H9 (cell line): ENCODE measurements around the gene ANKRD36B. TPM values are rescaled to one million over a fixed set of nuclear protein-coding genes. Genes with fewer than 3 reads are reported as not detected.
"Not testable (repeated sequence)": the region's sequence is repeated elsewhere in the genome, so short reads cannot be mapped to it uniquely, and the experiment has no call there.

Source experiments
- DNase-seq: peaks from one replicate; pipeline ENCODE4 v3.0.0-alpha.2; 2017
- H2AFZ ChIP-seq: one replicate; pipeline ENCODE4 v1.6.1; 2013; ENCODE audit warnings: mild to moderate bottlenecking, low read length, control low read depth, moderate library complexity
- H2AK5ac ChIP-seq: 2 replicates; pipeline ENCODE4 v1.6.1; 2013; ENCODE audit warnings: low read length, control low read depth, mixed read lengths; ENCODE audit not compliant: insufficient read length
- H2BK120ac ChIP-seq: one replicate; pipeline ENCODE4 v1.6.1; 2013; ENCODE audit warnings: low read depth, mild to moderate bottlenecking, low read length, control low read depth, inconsistent platforms; ENCODE audit not compliant: poor library complexity, severe bottlenecking
- H2BK12ac ChIP-seq: 2 replicates; pipeline ENCODE4 v1.6.1; 2013; ENCODE audit warnings: low read length, control low read depth, mixed read lengths, low read depth; ENCODE audit not compliant: insufficient read length
- H2BK15ac ChIP-seq: 2 replicates; pipeline ENCODE4 v1.6.1; 2013; ENCODE audit warnings: low read depth, low read length, control low read depth
- H2BK20ac ChIP-seq: one replicate; pipeline ENCODE4 v1.6.1; 2013; ENCODE audit warnings: low read depth, mild to moderate bottlenecking, low read length, control low read depth, inconsistent platforms; ENCODE audit not compliant: poor library complexity, severe bottlenecking
- H2BK5ac ChIP-seq: 2 replicates; pipeline ENCODE4 v1.6.1; 2013; ENCODE audit warnings: low read length, control low read depth, mixed read lengths; ENCODE audit not compliant: insufficient read length
- H3K14ac ChIP-seq: 2 replicates; pipeline ENCODE4 v1.6.1; 2013; ENCODE audit warnings: low read length, control low read depth; ENCODE audit not compliant: insufficient read depth
- H3K18ac ChIP-seq: 2 replicates; pipeline ENCODE4 v1.6.1; 2013; ENCODE audit warnings: low read depth, mild to moderate bottlenecking, mixed read lengths, low read length, control low read depth; ENCODE audit not compliant: insufficient read length
- H3K23ac ChIP-seq: 2 replicates; pipeline ENCODE4 v1.6.1; 2013; ENCODE audit warnings: low read length, control low read depth, mixed read lengths, low read depth; ENCODE audit not compliant: insufficient read length
- H3K23me2 ChIP-seq: 2 replicates; pipeline ENCODE4 v1.6.1; 2013; ENCODE audit warnings: low read depth, mild to moderate bottlenecking, mixed read lengths, low read length, control low read depth; ENCODE audit not compliant: insufficient read length, poor library complexity, severe bottlenecking
- H3K27ac ChIP-seq: 2 replicates; pipeline ENCODE4 v1.5.1; 2013; ENCODE audit warnings: low read length, control low read depth, mixed read lengths, low read depth; ENCODE audit not compliant: insufficient read length
- H3K27me3 ChIP-seq: 2 replicates; pipeline ENCODE4 v1.6.1; 2013; ENCODE audit warnings: low read length, control low read depth, inconsistent platforms; ENCODE audit not compliant: insufficient read depth
- H3K4ac ChIP-seq: 2 replicates; pipeline ENCODE4 v1.6.1; 2013; ENCODE audit warnings: low read depth, mild to moderate bottlenecking, control low read depth, inconsistent platforms, low read length, moderate library complexity
- H3K4me1 ChIP-seq: 2 replicates; pipeline ENCODE4 v1.6.1; 2013; ENCODE audit warnings: low read length, control low read depth, inconsistent platforms; ENCODE audit not compliant: insufficient read depth
- H3K4me2 ChIP-seq: 2 replicates; pipeline ENCODE4 v1.6.1; 2013; ENCODE audit warnings: low read length, control low read depth, mixed read lengths; ENCODE audit not compliant: insufficient read length, insufficient read depth
- H3K56ac ChIP-seq: 2 replicates; pipeline ENCODE4 v1.6.1; 2013; ENCODE audit warnings: low read depth, mild to moderate bottlenecking, mixed read lengths, low read length, control low read depth; ENCODE audit not compliant: insufficient read length
- H3K79me1 ChIP-seq: 2 replicates; pipeline ENCODE4 v1.6.1; 2013; ENCODE audit warnings: low read depth, mild to moderate bottlenecking, moderate library complexity, low read length, control low read depth, inconsistent platforms; ENCODE audit not compliant: insufficient read depth, poor library complexity, severe bottlenecking
- H3K79me2 ChIP-seq: 2 replicates; pipeline ENCODE4 v1.6.1; 2013; ENCODE audit warnings: low read length, control low read depth, inconsistent platforms; ENCODE audit not compliant: insufficient read depth
- H3K9ac ChIP-seq: 2 replicates; pipeline ENCODE4 v1.6.1; 2013; ENCODE audit warnings: low read length, control low read depth, mixed read lengths; ENCODE audit not compliant: insufficient read length; ENCODE audit errors: extremely low read depth
- H3K9me3 ChIP-seq: one replicate; pipeline ENCODE4 v1.6.1; 2013; ENCODE audit warnings: low read depth, low read length, inconsistent platforms; ENCODE audit not compliant: control insufficient read depth
- H3T11ph ChIP-seq: one replicate; pipeline ENCODE4 v1.6.1; 2013; ENCODE audit warnings: mild to moderate bottlenecking, low read length, control low read depth, inconsistent platforms
- H4K20me1 ChIP-seq: one replicate; pipeline ENCODE4 v1.6.1; 2013; ENCODE audit not compliant: control insufficient read depth, insufficient read length, insufficient read depth
- H4K5ac ChIP-seq: 2 replicates; pipeline ENCODE4 v1.6.1; 2013; ENCODE audit warnings: low read depth, mild to moderate bottlenecking, mixed read lengths, low read length, control low read depth; ENCODE audit not compliant: insufficient read length
- H4K8ac ChIP-seq: replicated peaks from 2 replicates; pipeline ENCODE4 v1.6.1; 2013; ENCODE audit warnings: low read length, control low read depth, mixed read lengths, low read depth; ENCODE audit not compliant: insufficient read length
- H4K91ac ChIP-seq: 2 replicates; pipeline ENCODE4 v1.6.1; 2013; ENCODE audit warnings: low read depth, mild to moderate bottlenecking, moderate library complexity, mixed read lengths, low read length, control low read depth; ENCODE audit not compliant: insufficient read length
- H3K27ac Mint-ChIP-seq, 3 experiments: 2 replicates in 2 of 3; 3 replicates in 1 of 3; pipeline ENCODE4 v1.8.0; 2020 to 2021; ENCODE audit warnings: mixed read lengths in 3 of 3, mild to moderate bottlenecking in 1 of 3, moderate library complexity in 1 of 3
- H3K27me3 Mint-ChIP-seq: 2 replicates; pipeline ENCODE4 v1.8.0; 2021; ENCODE audit warnings: low read depth, mild to moderate bottlenecking, moderate library complexity, mixed read lengths
- H3K36me3 Mint-ChIP-seq, 3 experiments: 2 replicates in 2 of 3; 3 replicates in 1 of 3; pipeline ENCODE4 v1.8.0; 2020 to 2021; ENCODE audit warnings: low read depth in 3 of 3, mixed read lengths in 3 of 3; ENCODE audit not compliant: insufficient read depth in 1 of 3
- H3K4me1 Mint-ChIP-seq, 2 experiments: 2 replicates each; pipeline ENCODE4 v1.8.0; 2020; ENCODE audit warnings: mixed read lengths in 2 of 2
- H3K4me3 Mint-ChIP-seq, 2 experiments: 2 replicates in 1 of 2; 3 replicates in 1 of 2; pipeline ENCODE4 v1.8.0; 2020 to 2021; ENCODE audit warnings: mild to moderate bottlenecking in 2 of 2, mixed read lengths in 2 of 2, moderate library complexity in 1 of 2
- H3K9me3 Mint-ChIP-seq, 2 experiments: 2 replicates in 1 of 2; 3 replicates in 1 of 2; pipeline ENCODE4 v1.8.0; 2020; ENCODE audit warnings: mild to moderate bottlenecking in 2 of 2, mixed read lengths in 2 of 2, moderate library complexity in 1 of 2
- WGBS: extraction: QIAGEN DNeasy Blood & Tissue Kit; methylation state at CpG from one replicate; pipeline ENCODE4 v1.1.7; 2013; ENCODE audit warnings: missing lambda C conversion rate, low lambda C conversion rate, mixed read lengths; ENCODE audit not compliant: insufficient read length; ENCODE audit errors: extremely low coverage; 5-methylcytosine and 5-hydroxymethylcytosine counted together
- total RNA-seq: library from RNA; stranded (reverse); gene quantifications from 2 replicates; pipeline ENCODE4 v1.2.1, GENCODE V29; 2021
- TF ChIP-seq, protein P1 (sequence below): fragments of 200-600 bp; sonication (generic); conservative IDR thresholded peaks from 3 replicates; pipeline ENCODE4 v1.8.0; 2021; ENCODE audit warnings: antibody characterized with exemption, mild to moderate bottlenecking

Gene ANKRD36B
- total RNA-seq, 1 experiment from 2014 or later: 7.6 TPM

DNA sequence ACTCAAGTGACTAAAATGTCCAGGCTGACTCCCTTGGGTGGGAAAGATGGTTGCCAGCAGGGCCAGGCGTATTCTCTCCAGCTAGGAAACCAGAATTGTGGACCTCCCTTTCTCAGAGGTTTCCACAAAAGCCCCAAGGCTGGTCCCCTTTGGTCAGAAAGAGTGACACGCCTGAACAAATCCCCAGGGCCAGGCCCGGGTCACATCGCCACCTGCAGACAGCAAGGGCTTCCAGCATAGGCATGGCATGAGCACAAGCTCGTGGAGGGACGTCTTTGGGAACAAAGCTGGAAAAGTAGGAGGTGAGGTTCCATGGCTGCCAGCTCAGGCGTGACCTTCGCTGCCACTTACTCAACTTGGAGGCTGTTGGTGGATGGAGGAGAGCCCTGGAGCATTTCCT, 15.4 kb upstream of the ANKRD36B start:
- not testable (repeated sequence) for DNase-seq, H2BK5ac ChIP-seq, H3K4me3 Mint-ChIP-seq, H4K8ac ChIP-seq, H2BK12ac ChIP-seq, H3K79me2 ChIP-seq, H3K4me1 ChIP-seq, H2AK5ac ChIP-seq, H3K79me1 ChIP-seq, H3K27me3 ChIP-seq, H3K9me3 ChIP-seq, H3K18ac ChIP-seq, H3K4ac ChIP-seq, H3T11ph ChIP-seq, H3K23ac ChIP-seq, H3K23me2 ChIP-seq, H3K4me2 ChIP-seq, H4K5ac ChIP-seq, H2BK20ac ChIP-seq, H3K14ac ChIP-seq, H2AFZ ChIP-seq, H3K9ac ChIP-seq, H2BK120ac ChIP-seq, H3K36me3 Mint-ChIP-seq, H4K91ac ChIP-seq, H2BK15ac ChIP-seq, H3K27ac Mint-ChIP-seq, H4K20me1 ChIP-seq, H3K9me3 Mint-ChIP-seq, H3K27ac ChIP-seq, H3K27me3 Mint-ChIP-seq, H3K56ac ChIP-seq
- TF ChIP-seq, protein P1, sequence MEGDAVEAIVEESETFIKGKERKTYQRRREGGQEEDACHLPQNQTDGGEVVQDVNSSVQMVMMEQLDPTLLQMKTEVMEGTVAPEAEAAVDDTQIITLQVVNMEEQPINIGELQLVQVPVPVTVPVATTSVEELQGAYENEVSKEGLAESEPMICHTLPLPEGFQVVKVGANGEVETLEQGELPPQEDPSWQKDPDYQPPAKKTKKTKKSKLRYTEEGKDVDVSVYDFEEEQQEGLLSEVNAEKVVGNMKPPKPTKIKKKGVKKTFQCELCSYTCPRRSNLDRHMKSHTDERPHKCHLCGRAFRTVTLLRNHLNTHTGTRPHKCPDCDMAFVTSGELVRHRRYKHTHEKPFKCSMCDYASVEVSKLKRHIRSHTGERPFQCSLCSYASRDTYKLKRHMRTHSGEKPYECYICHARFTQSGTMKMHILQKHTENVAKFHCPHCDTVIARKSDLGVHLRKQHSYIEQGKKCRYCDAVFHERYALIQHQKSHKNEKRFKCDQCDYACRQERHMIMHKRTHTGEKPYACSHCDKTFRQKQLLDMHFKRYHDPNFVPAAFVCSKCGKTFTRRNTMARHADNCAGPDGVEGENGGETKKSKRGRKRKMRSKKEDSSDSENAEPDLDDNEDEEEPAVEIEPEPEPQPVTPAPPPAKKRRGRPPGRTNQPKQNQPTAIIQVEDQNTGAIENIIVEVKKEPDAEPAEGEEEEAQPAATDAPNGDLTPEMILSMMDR: peak; percentile 25; the same call in 1 of the 3 replicates
- H3K4me1 Mint-ChIP-seq: peaks cover 12 to 13% of the 10 kb centered on the region in 2 experiments
- no CpG with 5 or more reads among the region's 8 CpGs for WGBS

DNA sequence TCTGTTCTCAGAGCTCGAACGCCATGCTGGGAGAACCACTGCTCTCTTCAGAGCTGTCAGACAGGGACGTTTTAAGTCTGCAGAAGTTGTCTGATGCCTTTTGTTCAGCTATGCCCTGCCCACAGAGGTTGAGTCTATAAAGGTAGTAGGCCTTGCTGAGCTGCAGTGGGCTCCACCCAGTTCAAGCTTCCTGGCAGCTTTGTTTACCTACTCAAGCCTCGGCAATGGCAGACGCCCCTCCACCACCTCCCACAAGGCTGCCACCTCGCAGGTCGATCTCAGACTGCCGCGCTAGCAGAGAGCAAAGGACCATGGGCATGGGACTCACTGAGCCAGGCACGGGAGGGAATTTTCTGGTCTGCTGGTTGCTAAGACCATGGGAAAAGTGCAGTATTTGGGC, 11.9 kb upstream of the ANKRD36B start:
- not testable (repeated sequence) for H2BK15ac ChIP-seq, H3K23me2 ChIP-seq, H3K56ac ChIP-seq, H3K79me1 ChIP-seq, H2BK5ac ChIP-seq, H4K20me1 ChIP-seq, H4K91ac ChIP-seq, H3K4me3 Mint-ChIP-seq, H3K9ac ChIP-seq, H3K23ac ChIP-seq, H2BK12ac ChIP-seq, H4K8ac ChIP-seq, H3K9me3 Mint-ChIP-seq, H3K27ac ChIP-seq, H3K18ac ChIP-seq, H3K4me2 ChIP-seq, H2AK5ac ChIP-seq, H2BK120ac ChIP-seq, DNase-seq, H3K27me3 ChIP-seq, H3K4me1 Mint-ChIP-seq, H3K9me3 ChIP-seq, H3K4me1 ChIP-seq, H4K5ac ChIP-seq, H3T11ph ChIP-seq, H2AFZ ChIP-seq, H3K14ac ChIP-seq, H3K36me3 Mint-ChIP-seq, H3K27ac Mint-ChIP-seq, H2BK20ac ChIP-seq, H3K79me2 ChIP-seq, H3K4ac ChIP-seq
- WGBS: no CpG with 5 or more reads among the region's 10 CpGs
- peaks cover 19% of the 10 kb centered on the region for H3K27me3 Mint-ChIP-seq
